ENCODE results near the gene OSBP2.

- TF ChIP-seq CTCF (IDR thresholded peaks at IDR 0.05), result no peak
- no peak for TF ChIP-seq POLR2A (IDR thresholded peaks at IDR 0.05)
Measured at GRCh38 chr22:30884211-30885000, 189.7 kb downstream of the OSBP2 start.

All from breast epithelium (tissue), 3 donors.